ENCODE results near the gene POLR2H. TPM values are rescaled to one million over a fixed set of nuclear protein-coding genes. Genes with fewer than 3 reads are reported as not detected.

Gene POLR2H
- total RNA-seq, 2 experiments from 2014 or later = 76.5 to 89.9 TPM

- no peaks in the 10 kb centered on the region for H3K4me1 Mint-ChIP-seq (ENCODE audit: low read depth)
- H3K27ac Mint-ChIP-seq = no peak overlapping the region
- H3K36me3 Mint-ChIP-seq (ENCODE audit: low read depth) = peaks cover 4% of the 10 kb centered on the region
- intact Hi-C loops (cut with micrococcal nuclease) = no loop called here
- no peaks in the 10 kb centered on the region for H3K9me3 Mint-ChIP-seq
- CTCF ChIA-PET = no interaction called here
- no peak for DNase-seq
- no peaks in the 10 kb centered on the region for H3K27me3 Mint-ChIP-seq (ENCODE audit: low read depth)
- no peak overlapping the region for H3K4me3 Mint-ChIP-seq
Measured at GRCh38 chr3:184346480-184347190, 14.9 kb upstream of the POLR2H start.

DNA sequence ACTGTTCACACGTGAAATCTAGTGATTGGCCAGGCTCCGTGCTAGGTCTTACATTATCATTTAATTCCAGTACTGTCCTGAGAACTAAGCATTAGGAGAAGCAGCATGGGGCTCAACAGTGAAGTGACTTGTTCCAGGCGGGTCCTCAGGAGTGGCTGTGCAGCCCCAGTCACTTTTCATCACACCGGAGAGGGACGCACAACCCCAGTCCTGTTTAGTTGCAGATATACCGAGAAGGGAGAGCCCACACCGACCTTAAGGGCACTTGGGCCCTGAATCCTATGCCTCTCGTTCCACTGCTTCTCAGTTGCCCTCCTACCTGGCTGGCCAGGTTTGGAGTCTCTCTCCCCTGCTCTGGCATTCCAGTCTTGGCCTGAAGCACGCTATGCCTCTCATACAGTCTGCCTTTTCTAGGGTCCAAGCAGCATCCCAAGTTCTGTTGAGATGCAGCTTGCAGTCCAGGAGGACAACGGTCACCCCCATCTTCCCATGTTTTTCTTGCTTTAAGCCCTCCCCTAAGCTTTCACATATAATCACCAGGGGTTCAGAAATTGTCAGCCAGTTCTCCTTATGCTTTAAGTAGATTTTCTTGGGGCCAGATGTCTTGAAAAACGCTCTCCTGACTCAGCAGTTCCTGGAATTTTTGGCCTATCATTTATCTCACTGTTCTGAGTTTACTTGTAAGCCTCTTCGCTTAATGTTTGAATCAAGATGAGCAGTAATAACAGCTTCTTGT, 14.0 kb upstream of the POLR2H start:
- Mint-ChIP-seq H3K36me3 (ENCODE audit: low read depth) (peaks cover 4% of the 10 kb centered on the region), H3K4me1 (ENCODE audit: low read depth) (no peaks in the 10 kb centered on the region), H3K27ac (no peak overlapping the region), H3K27me3 (ENCODE audit: low read depth) (no peaks in the 10 kb centered on the region), H3K9me3 (no peaks in the 10 kb centered on the region), H3K4me3 (no peak overlapping the region)
- CTCF ChIA-PET = interaction anchor here (0.6 kb wide), 1 partner anchor 70 kb away, joined by 4 read pairs; no protein-coding TSS in a partner anchor
- DNase-seq = no peak
- intact Hi-C loops (cut with micrococcal nuclease) = no loop called here

- no peak overlapping the region for H3K27ac Mint-ChIP-seq
- DNase-seq = no peak
- H3K9me3 Mint-ChIP-seq = no peaks in the 10 kb centered on the region
- CTCF ChIA-PET = interaction anchor here (0.6 kb wide), 1 partner anchor 70 kb away, joined by 4 read pairs; no protein-coding TSS in a partner anchor
- no peaks in the 10 kb centered on the region for H3K27me3 Mint-ChIP-seq (ENCODE audit: low read depth)
- H3K36me3 Mint-ChIP-seq (ENCODE audit: low read depth) = peaks cover 4% of the 10 kb centered on the region
- no peak overlapping the region for H3K4me3 Mint-ChIP-seq
- H3K4me1 Mint-ChIP-seq (ENCODE audit: low read depth) = no peaks in the 10 kb centered on the region
- intact Hi-C loops (cut with micrococcal nuclease) = no loop called here
Measured at GRCh38 chr3:184348057-184348382, 13.5 kb upstream of the POLR2H start.

GRCh38 chr3:184349563-184350470, 11.7 kb upstream of the POLR2H start:
- H3K4me3 Mint-ChIP-seq = no peak overlapping the region
- no peaks in the 10 kb centered on the region for H3K4me1 Mint-ChIP-seq (ENCODE audit: low read depth)
- CTCF ChIA-PET = interaction anchor here (0.9 to 1.0 kb wide), 2 partner anchors 11 kb away, joined by 3 read pairs; no protein-coding TSS in a partner anchor

DNA sequence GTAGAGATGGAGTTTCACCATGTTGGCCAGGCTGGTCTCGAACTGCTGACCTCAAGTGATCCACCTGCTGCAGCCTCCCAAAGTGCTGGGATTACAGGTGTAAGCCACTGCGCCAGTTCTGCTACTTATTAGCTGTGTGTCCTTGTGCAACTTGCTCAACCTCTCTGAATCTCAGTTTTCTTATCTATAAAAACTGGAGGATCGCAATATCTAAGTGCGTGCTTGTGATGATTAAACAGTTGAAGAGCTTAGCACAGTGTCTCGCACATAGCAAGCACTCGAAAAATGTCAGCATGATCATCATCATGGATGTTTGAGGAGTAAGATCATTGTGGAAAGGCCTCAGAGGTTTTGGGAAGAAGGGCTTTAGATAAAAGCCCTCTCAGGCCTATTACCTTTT, 10.9 kb upstream of the POLR2H start:
- intact Hi-C loops (cut with micrococcal nuclease) = no loop called here
- peaks cover 2% of the 10 kb centered on the region for H3K36me3 Mint-ChIP-seq (ENCODE audit: low read depth)
- no peak overlapping the region for H3K27ac Mint-ChIP-seq
- no peaks in the 10 kb centered on the region for H3K4me1 Mint-ChIP-seq (ENCODE audit: low read depth)
- H3K9me3 Mint-ChIP-seq = no peaks in the 10 kb centered on the region
- no peak overlapping the region for H3K4me3 Mint-ChIP-seq
- no peak for DNase-seq
- H3K27me3 Mint-ChIP-seq (ENCODE audit: low read depth) = no peaks in the 10 kb centered on the region
- CTCF ChIA-PET = interaction anchor here (1.0 kb wide), 1 partner anchor 12 kb away, joined by 3 read pairs; no protein-coding TSS in a partner anchor

More at GRCh38 chr3:184349563-184350470, 11.7 kb upstream of the POLR2H start:
- peaks cover 4% of the 10 kb centered on the region for H3K36me3 Mint-ChIP-seq (ENCODE audit: low read depth)
- H3K27me3 Mint-ChIP-seq (ENCODE audit: low read depth) = no peaks in the 10 kb centered on the region
- intact Hi-C loops (cut with micrococcal nuclease) = no loop called here
- no peaks in the 10 kb centered on the region for H3K9me3 Mint-ChIP-seq
- DNase-seq = no peak
- no peak overlapping the region for H3K27ac Mint-ChIP-seq

- Mint-ChIP-seq H3K4me3 (no peak overlapping the region), H3K4me1 (ENCODE audit: low read depth) (no peaks in the 10 kb centered on the region), H3K27me3 (ENCODE audit: low read depth) (no peaks in the 10 kb centered on the region), H3K9me3 (no peaks in the 10 kb centered on the region), H3K36me3 (ENCODE audit: low read depth) (peaks cover 2% of the 10 kb centered on the region), H3K27ac (no peak overlapping the region)
- no peak for DNase-seq
- intact Hi-C loops (cut with micrococcal nuclease) = no loop called here
- CTCF ChIA-PET = no interaction called here
Measured at GRCh38 chr3:184351511-184352148, 9.9 kb upstream of the POLR2H start.

- H3K27me3 Mint-ChIP-seq (ENCODE audit: low read depth) = no peaks in the 10 kb centered on the region
- no peak for DNase-seq
- intact Hi-C loops (cut with micrococcal nuclease) = no loop called here
- peaks cover 2% of the 10 kb centered on the region for H3K36me3 Mint-ChIP-seq (ENCODE audit: low read depth)
- no peaks in the 10 kb centered on the region for H3K9me3 Mint-ChIP-seq
- no peak overlapping the region for H3K4me3 Mint-ChIP-seq
- no peaks in the 10 kb centered on the region for H3K4me1 Mint-ChIP-seq (ENCODE audit: low read depth)
- CTCF ChIA-PET = interaction anchor here (1.3 to 1.5 kb wide), 2 partner anchors 160 to 209 kb away, joined by 3 to 4 read pairs; partner anchors contain the start of gene EPHB3
- H3K27ac Mint-ChIP-seq = no peak overlapping the region
Measured at GRCh38 chr3:184352149-184352785, 9.2 kb upstream of the POLR2H start.

GRCh38 chr3:184352897-184353545, 8.5 kb upstream of the POLR2H start:
- no peaks in the 10 kb centered on the region for H3K27me3 Mint-ChIP-seq (ENCODE audit: low read depth)
- H3K9me3 Mint-ChIP-seq = no peaks in the 10 kb centered on the region
- no peaks in the 10 kb centered on the region for H3K4me1 Mint-ChIP-seq (ENCODE audit: low read depth)
- no peak overlapping the region for H3K27ac Mint-ChIP-seq
- intact Hi-C loops (cut with micrococcal nuclease) = no loop called here
- DNase-seq = no peak
- CTCF ChIA-PET = interaction anchor here (0.7 to 2.4 kb wide), 12 partner anchors 9 to 209 kb away, joined by 3 to 12 read pairs (median 4); partner anchors contain the start of gene EPHB3
- no peak overlapping the region for H3K4me3 Mint-ChIP-seq
- peaks cover 2% of the 10 kb centered on the region for H3K36me3 Mint-ChIP-seq (ENCODE audit: low read depth)

DNA sequence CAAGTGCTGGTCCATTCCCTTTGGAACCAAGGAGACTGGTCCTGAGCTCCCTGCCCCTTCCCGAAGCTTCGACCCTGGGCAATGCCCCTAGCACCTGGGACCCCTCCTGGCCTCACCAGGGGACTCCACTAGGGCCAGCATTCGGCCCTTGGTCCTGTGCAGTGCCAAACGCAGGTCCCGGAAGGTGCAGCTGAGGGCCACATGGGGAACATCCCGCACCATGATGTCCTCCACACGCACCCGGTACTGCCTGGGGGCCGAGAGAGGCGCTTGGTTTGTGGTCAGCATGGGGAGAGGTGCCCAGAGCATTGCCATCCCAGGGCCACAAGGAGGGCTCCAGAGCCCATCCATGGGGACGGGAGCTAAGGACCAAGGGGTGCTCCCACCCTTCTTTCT, 8.0 kb upstream of the POLR2H start:
- no peak for DNase-seq
- Mint-ChIP-seq H3K9me3 (no peaks in the 10 kb centered on the region), H3K27me3 (ENCODE audit: low read depth) (no peaks in the 10 kb centered on the region), H3K4me1 (ENCODE audit: low read depth) (no peaks in the 10 kb centered on the region), H3K4me3 (no peak overlapping the region), H3K36me3 (ENCODE audit: low read depth) (peaks cover 2% of the 10 kb centered on the region), H3K27ac (no peak overlapping the region)
- intact Hi-C loops (cut with micrococcal nuclease) = no loop called here
- CTCF ChIA-PET = interaction anchor here (0.6 to 2.4 kb wide), 23 partner anchors 8 to 457 kb away, joined by 3 to 12 read pairs (median 4); partner anchors contain the start of gene EPHB3

DNA sequence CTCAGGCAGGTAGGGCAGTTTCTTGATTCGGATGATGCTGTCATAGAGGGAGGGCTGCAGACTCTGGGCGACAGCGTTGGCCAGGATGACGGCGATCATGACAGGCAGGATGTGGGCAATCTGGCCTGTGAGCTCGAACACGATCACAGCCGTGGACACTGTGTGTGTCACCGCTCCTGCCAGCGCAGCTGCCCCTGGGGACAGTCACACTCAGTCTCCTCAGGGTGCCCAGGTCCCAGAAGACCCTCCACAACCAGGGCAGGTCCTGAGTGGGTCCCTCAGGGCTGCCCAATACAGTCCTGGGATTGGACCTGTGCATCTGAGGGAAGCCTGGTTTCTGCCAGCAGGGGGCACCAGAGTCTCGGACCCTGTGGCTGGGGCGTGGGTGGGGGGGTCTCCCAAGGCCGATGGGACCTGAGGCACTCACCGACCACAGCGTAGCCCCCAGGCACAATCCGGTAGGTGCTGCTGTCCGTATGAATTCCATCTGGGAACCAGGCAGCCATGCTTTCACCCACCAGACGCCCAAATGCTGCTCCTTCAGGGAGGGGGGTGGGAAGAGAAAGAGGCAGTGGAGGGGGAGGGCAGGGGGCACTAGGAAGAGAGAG, 7.3 kb upstream of the POLR2H start:
- intact Hi-C loops (cut with micrococcal nuclease) = loop anchor here (1.0 kb wide), 2 partner anchors 159 to 190 kb away; no protein-coding TSS in a partner anchor
- Mint-ChIP-seq H3K27me3 (ENCODE audit: low read depth) (no peaks in the 10 kb centered on the region), H3K36me3 (ENCODE audit: low read depth) (peaks cover 2% of the 10 kb centered on the region), H3K4me3 (no peak overlapping the region), H3K9me3 (no peaks in the 10 kb centered on the region), H3K27ac (no peak overlapping the region), H3K4me1 (ENCODE audit: low read depth) (no peaks in the 10 kb centered on the region)
- DNase-seq = peak; percentile 76
- CTCF ChIA-PET = interaction anchor here (0.6 to 2.4 kb wide), 21 partner anchors 8 to 458 kb away, joined by 3 to 12 read pairs (median 4); no protein-coding TSS in a partner anchor
